ENCODE measurements around the gene SDC1.
"Not testable (repeated sequence)": the region's sequence is repeated elsewhere in the genome, so short reads cannot be mapped to it uniquely, and the experiment has no call there.

The SDC1 gene

DNA sequence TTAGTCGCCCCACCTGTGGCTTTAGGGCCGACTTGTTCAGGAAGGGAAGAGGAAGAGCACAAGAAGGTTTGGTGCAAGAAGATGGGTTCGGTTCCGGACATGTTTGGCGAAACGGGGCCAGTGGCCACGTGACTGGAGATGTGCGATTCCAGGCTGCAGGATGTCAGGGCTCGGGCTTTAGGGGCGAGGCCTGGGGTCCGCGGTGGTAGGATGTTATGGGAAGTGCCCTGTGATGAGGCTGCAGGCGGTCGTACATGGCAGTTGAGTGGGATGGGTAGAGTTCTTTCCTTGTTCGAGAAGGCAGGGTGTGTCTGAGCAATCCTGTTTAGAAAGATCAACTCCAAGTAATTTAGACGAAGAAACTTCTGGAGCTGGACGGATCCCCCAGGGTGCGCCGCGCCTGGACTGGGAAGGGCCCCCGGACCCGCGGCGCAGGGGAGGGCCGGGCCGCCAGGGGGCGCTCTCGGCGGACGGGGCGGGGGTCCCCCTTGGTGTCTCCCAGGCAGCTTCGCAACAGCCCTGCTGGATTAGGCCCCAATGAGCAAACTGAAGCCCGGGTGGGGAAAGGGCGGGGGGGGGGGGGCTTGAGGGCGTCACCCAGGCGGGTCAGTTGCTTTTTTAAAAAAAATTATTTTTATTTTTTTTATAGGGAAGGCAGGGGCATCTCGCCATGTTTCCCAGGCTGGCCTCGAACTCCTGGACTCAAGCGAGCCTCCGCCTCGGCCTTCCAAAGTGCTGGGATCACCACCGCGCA, 17.2 kb upstream of the SDC1 start:
- no peaks in the 10 kb centered on the region; the same call in 1 of the 2 replicates for H3K27me3 ChIP-seq
- TF ChIP-seq, protein P1, sequence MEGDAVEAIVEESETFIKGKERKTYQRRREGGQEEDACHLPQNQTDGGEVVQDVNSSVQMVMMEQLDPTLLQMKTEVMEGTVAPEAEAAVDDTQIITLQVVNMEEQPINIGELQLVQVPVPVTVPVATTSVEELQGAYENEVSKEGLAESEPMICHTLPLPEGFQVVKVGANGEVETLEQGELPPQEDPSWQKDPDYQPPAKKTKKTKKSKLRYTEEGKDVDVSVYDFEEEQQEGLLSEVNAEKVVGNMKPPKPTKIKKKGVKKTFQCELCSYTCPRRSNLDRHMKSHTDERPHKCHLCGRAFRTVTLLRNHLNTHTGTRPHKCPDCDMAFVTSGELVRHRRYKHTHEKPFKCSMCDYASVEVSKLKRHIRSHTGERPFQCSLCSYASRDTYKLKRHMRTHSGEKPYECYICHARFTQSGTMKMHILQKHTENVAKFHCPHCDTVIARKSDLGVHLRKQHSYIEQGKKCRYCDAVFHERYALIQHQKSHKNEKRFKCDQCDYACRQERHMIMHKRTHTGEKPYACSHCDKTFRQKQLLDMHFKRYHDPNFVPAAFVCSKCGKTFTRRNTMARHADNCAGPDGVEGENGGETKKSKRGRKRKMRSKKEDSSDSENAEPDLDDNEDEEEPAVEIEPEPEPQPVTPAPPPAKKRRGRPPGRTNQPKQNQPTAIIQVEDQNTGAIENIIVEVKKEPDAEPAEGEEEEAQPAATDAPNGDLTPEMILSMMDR (IDR thresholded peaks at IDR 0.05; ENCODE audit: low read depth, low read length): 0 out of 2 replicates have a peak, but pooled peaks have one; percentile 14
- DNase-seq: no peak
- no peak overlapping the region for H3K4me3 ChIP-seq (ENCODE audit: low read depth, low read length)
- H3K36me3 ChIP-seq: peaks cover 8% of the 10 kb centered on the region
- no peaks in the 10 kb centered on the region for H3K9me3 ChIP-seq
- no peaks in the 10 kb centered on the region for H3K4me1 ChIP-seq

DNA sequence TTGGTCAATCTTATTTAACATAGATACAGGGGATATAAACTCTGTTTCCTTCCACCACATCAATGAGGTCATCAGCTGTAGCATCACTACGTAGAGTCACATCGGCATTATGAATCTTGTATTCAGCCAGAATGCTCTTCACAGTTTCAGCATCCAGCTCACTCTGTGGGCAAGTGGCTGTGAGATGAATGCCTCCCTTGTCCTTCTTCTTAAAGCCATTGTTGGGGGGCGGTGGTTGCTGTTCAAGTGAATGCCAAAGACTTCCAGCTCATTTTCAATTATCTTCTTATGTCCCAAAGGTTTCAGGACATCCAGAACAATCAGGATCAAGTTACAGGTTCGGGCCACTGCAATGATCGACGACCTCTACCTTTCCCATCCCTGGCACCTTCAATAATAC, 15.4 kb upstream of the SDC1 start:
- not testable (repeated sequence) for H3K4me1 ChIP-seq; DNase-seq; H3K9me3 ChIP-seq; H3K4me3 ChIP-seq (ENCODE audit: low read depth, low read length); H3K36me3 ChIP-seq; H3K27me3 ChIP-seq

DNA sequence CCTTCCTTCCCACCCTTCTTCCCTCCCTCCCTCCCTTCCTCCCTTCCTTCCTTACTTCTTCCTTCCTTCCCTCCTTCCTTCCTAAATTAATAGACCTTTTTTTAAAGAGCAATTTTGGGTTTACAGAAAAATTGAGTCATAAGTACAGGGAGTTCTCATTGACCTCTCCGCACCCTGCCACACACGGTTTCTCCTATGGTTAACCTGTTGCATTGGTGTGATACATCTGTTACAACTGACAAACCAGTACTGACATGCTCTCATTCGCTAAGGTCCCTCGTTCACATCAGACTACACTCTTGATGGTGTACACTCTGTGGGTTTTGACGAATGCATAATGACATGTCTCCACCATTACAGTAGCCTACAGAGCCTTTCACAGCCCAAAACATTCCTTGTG, 11.6 kb upstream of the SDC1 start:
- Histone ChIP-seq H3K9me3 (no peaks in the 10 kb centered on the region), H3K36me3 (no peaks in the 10 kb centered on the region), H3K27me3 (no peaks in the 10 kb centered on the region; the same call in 1 of the 2 replicates), H3K4me3 (ENCODE audit: low read depth, low read length) (no peak overlapping the region), H3K4me1 (no peaks in the 10 kb centered on the region)
- TF ChIP-seq, protein P1 (IDR thresholded peaks at IDR 0.05; ENCODE audit: low read depth, low read length): no peak
- no peak for DNase-seq

DNA sequence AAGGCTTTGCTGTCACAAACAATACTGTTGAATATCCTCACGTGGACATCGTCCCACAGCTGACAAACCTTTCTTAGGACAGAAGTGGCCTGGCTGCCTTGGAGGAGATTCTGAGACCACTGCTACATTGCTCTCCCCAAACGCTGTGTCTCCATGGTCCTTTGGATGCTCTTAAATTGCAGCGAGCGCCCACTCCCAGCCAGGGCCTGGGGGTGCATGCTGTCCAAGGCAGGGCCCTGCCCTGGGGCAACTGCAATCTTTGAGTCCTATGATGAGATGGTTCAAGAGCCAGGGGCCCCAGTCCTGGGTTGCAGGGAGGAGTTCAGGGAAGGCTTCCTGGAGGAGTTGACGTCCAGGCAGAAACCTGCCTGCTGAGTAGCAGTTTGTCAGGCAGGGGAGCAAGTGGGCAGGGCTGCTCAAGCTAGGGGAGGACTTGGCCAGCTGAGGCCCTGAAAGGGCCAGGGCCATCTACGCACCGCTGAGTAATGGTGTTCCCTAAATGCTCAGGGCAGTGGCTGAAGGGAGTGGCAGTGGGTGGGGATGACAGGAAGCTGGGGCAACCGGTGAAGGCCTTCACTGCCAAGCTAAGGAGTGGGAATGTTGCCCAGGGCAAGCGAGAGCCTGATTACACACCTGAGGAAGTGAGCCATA, 10.8 kb upstream of the SDC1 start:
- TF ChIP-seq, protein P1 (IDR thresholded peaks at IDR 0.05; ENCODE audit: low read depth, low read length): no peak
- no peak overlapping the region for H3K4me3 ChIP-seq (ENCODE audit: low read depth, low read length)
- H3K27me3 ChIP-seq: no peaks in the 10 kb centered on the region; the same call in 1 of the 2 replicates
- no peaks in the 10 kb centered on the region for H3K36me3 ChIP-seq
- no peaks in the 10 kb centered on the region for H3K4me1 ChIP-seq
- DNase-seq: no peak
- H3K9me3 ChIP-seq: no peaks in the 10 kb centered on the region

DNA sequence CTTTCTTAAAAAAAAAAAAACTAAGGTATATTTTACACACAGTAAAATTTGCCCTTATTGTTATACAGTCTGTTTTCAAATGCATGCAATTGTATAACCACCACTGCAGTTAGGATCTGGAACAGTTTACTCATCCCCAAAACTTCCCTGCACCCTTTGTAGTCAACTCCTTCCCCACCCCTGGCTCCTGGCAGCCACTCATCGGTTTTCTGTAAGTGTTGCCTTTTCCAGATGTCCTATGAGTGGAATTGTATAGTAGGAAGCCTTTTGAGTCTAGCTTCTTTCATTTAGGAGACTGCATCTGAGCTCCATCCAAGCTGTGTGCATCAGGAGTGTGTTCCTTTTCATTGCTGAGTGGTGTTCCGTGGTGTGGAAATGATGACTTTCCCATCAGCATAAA, 9.7 kb upstream of the SDC1 start:
- DNase-seq, H3K4me1 ChIP-seq: not testable (repeated sequence)

DNA sequence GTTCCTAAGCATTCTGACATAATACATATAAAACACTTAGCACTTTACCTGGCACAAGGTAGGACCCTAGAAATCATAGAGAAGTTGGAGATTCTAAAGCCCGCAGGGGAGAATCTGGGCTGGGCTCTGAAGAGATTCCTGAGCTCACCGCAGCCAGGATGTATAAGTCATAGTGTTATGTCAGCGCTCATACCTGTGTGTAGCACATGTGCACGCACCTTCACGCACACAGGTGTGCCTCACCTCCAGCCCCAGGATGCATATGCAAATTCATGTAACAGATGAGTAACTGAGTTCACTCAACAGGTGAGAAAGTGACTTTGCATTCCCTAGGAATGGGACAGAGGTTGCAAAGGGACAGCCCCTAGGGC, 7.9 kb upstream of the SDC1 start:
- DNase-seq: no peak
- H3K27me3 ChIP-seq: no peaks in the 10 kb centered on the region; the same call in 1 of the 2 replicates
- H3K9me3 ChIP-seq: no peaks in the 10 kb centered on the region
- H3K4me1 ChIP-seq: no peaks in the 10 kb centered on the region
- H3K36me3 ChIP-seq: no peaks in the 10 kb centered on the region
- TF ChIP-seq, protein P1 (IDR thresholded peaks at IDR 0.05; ENCODE audit: low read depth, low read length): no peak
- no peak overlapping the region for H3K4me3 ChIP-seq (ENCODE audit: low read depth, low read length)

More for the DNA sequence above, 9.7 kb upstream of the SDC1 start:
- H3K9me3 ChIP-seq; H3K27me3 ChIP-seq; H3K4me3 ChIP-seq (ENCODE audit: low read depth, low read length); H3K36me3 ChIP-seq: not testable (repeated sequence)

DNA sequence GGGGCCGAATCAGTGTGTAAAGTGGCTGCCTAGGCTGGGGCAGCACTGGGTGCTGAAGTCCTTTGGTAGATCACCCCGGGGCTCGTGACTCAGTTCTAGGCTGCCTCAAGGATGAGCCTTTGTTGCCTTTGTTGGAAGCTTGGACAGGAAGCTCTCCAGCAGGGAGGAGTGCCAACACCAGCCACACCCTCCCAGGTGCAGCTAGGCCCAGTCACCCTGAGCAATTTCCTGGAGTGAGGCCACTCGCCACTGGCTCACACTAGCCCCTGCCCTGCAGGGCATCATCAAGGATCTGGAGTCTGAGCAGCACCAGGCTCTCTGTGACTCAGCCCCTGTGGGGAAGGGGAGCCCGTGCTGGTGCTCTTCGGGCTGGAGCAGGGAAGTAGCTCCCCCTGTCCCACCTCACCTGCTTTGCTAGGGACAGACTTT, 6.7 kb upstream of the SDC1 start:
- Histone ChIP-seq H3K4me3 (ENCODE audit: low read depth, low read length) (no peak overlapping the region), H3K36me3 (no peaks in the 10 kb centered on the region), H3K27me3 (no peaks in the 10 kb centered on the region), H3K4me1 (no peaks in the 10 kb centered on the region), H3K9me3 (no peaks in the 10 kb centered on the region)
- TF ChIP-seq, protein P1 (IDR thresholded peaks at IDR 0.05; ENCODE audit: low read depth, low read length): no peak
- DNase-seq: no peak
